Measurements from ENCODE around the gene DGCR8. TPM values are rescaled to one million over a fixed set of nuclear protein-coding genes. Genes with fewer than 3 reads are reported as not detected.

DGCR8 gene
- total and polyA plus RNA-seq, 2 of the 4 experiments (the other 2 are of a cell fraction): 16.7 to 25.3 TPM

DNA sequence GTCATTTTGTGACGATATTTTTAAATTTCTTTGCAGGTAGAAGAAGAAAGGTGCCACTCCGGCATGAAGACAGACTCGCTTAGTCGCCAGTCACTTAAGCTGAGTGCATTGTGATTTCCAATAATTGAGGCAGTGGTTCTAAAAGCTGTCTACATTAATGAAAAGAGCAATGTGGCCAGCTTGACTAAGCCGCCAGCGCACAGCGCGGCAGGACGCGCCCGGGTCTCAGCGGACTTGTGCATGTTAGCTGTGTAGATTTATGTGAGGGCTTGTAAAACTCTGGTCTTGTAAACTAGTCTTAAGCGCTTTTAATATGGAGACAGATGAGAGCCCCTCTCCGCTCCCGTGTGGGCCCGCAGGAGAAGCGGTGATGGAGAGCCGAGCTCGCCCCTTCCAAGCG lies 5.6 kb downstream of the DGCR8 start:
- Histone ChIP-seq H3K18ac (ENCODE audit: low read depth, low read length) (no peak overlapping the region), H3K4ac (ENCODE audit: low read depth, low read length) (no peak overlapping the region), H3K4me3 (ENCODE audit: insufficient read depth, low read depth, low read length) (no peak overlapping the region), H3K23ac (ENCODE audit: low read depth, low read length) (no peak overlapping the region), H4K8ac (ENCODE audit: low read depth in 2 of 2, low read length in 2 of 2) (no peak overlapping the region), H3K36me3 (ENCODE audit: control insufficient read depth, insufficient read depth, low read length) (peaks cover 45% of the 10 kb centered on the region), H3K4me2 (ENCODE audit: low read depth, low read length) (no peak overlapping the region), H3K27me3 (ENCODE audit: control insufficient read depth, insufficient read depth, low read length) (no peaks in the 10 kb centered on the region), H2AK5ac (ENCODE audit: low read depth, low read length) (no peak overlapping the region), H2AFZ (replicated peaks; ENCODE audit: low read length, poor library complexity) (no peak overlapping the region), H4K5ac (ENCODE audit: low read depth, low read length) (no peak overlapping the region), H2BK120ac (ENCODE audit: low read depth, low read length) (no peak overlapping the region), H3K14ac (replicated peaks; ENCODE audit: low read depth, low read length) (no peak overlapping the region), H3K9ac (ENCODE audit: low read depth, low read length) (no peak overlapping the region), H2AK9ac (replicated peaks; ENCODE audit: low read depth, low read length, poor library complexity) (peak overlapping the region; percentile 51), H4K20me1 (ENCODE audit: insufficient read depth, low read length) (peaks cover 83% of the 10 kb centered on the region), H2BK20ac (ENCODE audit: low read depth, low read length) (no peak overlapping the region), H3K9me3 (ENCODE audit: control insufficient read depth, insufficient read depth, low read length) (no peaks in the 10 kb centered on the region), H3K9me1 (ENCODE audit: insufficient read depth, low read length) (peaks cover 31% of the 10 kb centered on the region), H2BK5ac (ENCODE audit: low read depth, low read length, poor library complexity, severe bottlenecking) (no peak overlapping the region), H3K79me1 (ENCODE audit: low read depth in 1 of 2, low read length in 2 of 2) (peaks cover 14 to 87% of the 10 kb centered on the region in 2 experiments), H3K4me1 (ENCODE audit: control insufficient read depth, insufficient read depth, low read length) (peaks cover 21% of the 10 kb centered on the region), H4K91ac (ENCODE audit: insufficient read depth, low read depth, low read length) (no peak overlapping the region), H3K27ac (ENCODE audit: insufficient read depth, low read length) (no peak overlapping the region), H2BK15ac (ENCODE audit: low read depth, low read length) (no peak overlapping the region), H3K56ac (ENCODE audit: extremely low read depth, insufficient read depth, low read length) (no peak overlapping the region)
- in situ Hi-C loops (cut with MboI; ENCODE audit: low sequenced_read_pairs): no loop called here
- WGBS, 2 experiments (ENCODE audit: extremely low coverage in 2 of 2, insufficient read length in 1 of 2): 96% methylated on average over 10 of the region's 20 CpGs; no CpG with 5 or more reads in 1 of the 2 experiments
- DNase-seq (no peak), ATAC-seq (ENCODE audit: low read depth) (no peak)
- no TSS peak for BruUV-seq (replicated peaks)
- TF ChIP-seq BHLHE40 (IDR thresholded peaks at IDR 0.05; ENCODE audit: low read depth, low read length): no peak
- no peak for TF ChIP-seq CEBPB (IDR thresholded peaks at IDR 0.05; ENCODE audit: low read depth, low read length)
- TF ChIP-seq RCOR1 (IDR thresholded peaks at IDR 0.05; ENCODE audit: insufficient replicate concordance, low read length): no peak
- TF ChIP-seq MXI1 (IDR thresholded peaks at IDR 0.05; ENCODE audit: borderline replicate concordance, low read depth, low read length): no peak
- TF ChIP-seq NFE2L2 (IDR thresholded peaks at IDR 0.05; ENCODE audit: low read depth, low read length): no peak
- TF ChIP-seq SMC3 (IDR thresholded peaks at IDR 0.05; ENCODE audit: low read depth, low read length): no peak
- CTCF ChIA-PET: no interaction called here
- dilution Hi-C loops (cut with HindIII; ENCODE audit: low sequenced_read_pairs, unreplicated experiment): no loop called here
- intact Hi-C loops (cut with micrococcal nuclease): no loop called here
- POLR2A ChIA-PET (ENCODE audit: unreplicated experiment): no interaction called here
